Vein endothelial cell (primary cell): ENCODE measurements around the gene CUEDC1. TPM values are rescaled to one million over a fixed set of nuclear protein-coding genes. Genes with fewer than 3 reads are reported as not detected.

ENCODE experiments used
- small RNA-seq: library from RNA; depleted of rRNA; stranded (forward); fragments of <200 nt; gene quantifications from one replicate; pipeline ENCODE3, GENCODE V24; 2012
- total RNA-seq: library from RNA; depleted of rRNA; stranded (reverse); fragments of >200 nt; gene quantifications from 2 replicates; pipeline ENCODE4 v1.2.3, GENCODE V29; 2012

Gene CUEDC1, protein sequence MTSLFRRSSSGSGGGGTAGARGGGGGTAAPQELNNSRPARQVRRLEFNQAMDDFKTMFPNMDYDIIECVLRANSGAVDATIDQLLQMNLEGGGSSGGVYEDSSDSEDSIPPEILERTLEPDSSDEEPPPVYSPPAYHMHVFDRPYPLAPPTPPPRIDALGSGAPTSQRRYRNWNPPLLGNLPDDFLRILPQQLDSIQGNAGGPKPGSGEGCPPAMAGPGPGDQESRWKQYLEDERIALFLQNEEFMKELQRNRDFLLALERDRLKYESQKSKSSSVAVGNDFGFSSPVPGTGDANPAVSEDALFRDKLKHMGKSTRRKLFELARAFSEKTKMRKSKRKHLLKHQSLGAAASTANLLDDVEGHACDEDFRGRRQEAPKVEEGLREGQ
- 12.5 and 17.6 TPM in 2 replicates for total RNA-seq

DNA sequence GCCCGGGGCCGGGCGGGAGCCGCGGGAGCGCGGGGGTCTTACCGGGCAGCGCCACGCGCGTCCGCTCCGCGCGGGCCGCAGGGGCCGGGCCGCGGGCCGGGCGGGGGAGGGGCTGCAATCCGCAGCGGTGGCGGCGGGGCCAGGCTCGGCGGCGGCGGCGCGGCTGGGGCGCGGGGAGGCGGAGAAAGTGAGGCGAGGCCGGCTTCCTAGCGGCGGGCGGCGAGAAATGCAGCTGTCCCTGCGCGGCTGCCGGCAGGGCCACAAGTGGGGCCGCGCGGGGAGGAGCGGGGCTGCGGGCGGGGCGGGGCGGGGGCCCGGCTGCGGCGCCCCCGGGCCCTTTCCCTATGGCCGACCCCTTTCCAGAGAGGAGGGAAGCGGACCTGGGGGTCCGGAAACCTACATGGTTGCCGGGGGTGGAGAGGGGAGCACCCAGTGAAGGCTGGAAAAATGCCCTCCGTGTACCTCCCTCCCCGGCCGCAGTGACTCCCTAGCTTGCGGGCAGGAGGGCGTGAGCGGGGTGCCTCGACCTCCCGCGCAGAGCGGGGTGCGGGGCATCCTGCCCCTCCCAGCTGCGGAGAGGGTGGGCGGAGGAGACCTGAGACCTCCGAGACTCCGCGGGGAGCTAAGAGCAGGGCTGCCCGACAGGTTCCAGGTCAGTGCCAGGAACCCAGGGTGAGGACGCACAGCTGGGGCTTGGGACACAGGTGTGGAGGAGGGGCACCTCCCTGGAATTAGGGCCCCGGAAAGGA, at the start of gene CUEDC1:
Gene CUEDC1 (minus strand): TSS at position 230 of the 749 bp plus-strand sequence. CDS start 69,848 bp downstream, outside the sequence.

DNA sequence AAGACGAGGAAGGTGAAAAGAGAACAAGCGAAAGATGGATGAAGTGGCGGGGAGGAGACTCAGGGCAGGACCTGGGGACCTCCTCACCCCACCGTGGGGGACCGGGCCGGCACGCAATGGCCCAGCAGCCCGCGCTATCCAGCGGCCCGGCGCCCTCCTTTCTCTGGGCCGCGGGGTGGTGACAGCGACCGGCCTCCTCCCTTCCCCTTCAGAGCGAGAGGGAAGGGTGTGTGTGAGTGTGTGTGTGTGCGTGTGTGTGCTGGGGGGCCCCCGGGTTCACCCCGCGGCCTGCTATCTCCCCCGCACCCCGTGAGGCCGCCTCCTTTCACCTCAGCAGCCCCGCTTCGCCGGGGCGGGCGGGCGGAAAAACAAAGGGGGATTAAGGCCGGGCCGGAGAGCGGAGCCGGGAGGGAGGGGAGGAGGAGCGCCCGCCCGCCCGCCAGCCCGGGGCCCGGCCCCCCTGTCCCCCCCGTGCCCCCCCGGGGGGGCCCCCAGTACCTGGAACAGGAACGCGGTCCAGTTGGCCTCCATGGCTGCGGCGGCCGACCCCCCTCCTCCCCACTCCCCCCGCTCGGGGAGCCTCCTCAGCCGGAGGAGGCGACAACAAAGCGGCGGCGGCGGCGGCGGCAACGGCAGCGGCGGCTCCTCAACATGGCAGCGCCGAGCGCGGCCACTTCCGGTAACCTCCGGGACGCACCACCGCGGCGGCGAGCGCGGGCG, 32.5 kb upstream of the CUEDC1 start, which contains the start of gene VEZF1:
Gene VEZF1 (minus strand): TSS at position 674 of the 720 bp plus-strand sequence. CDS start 143 bp downstream, at position 531.

DNA sequence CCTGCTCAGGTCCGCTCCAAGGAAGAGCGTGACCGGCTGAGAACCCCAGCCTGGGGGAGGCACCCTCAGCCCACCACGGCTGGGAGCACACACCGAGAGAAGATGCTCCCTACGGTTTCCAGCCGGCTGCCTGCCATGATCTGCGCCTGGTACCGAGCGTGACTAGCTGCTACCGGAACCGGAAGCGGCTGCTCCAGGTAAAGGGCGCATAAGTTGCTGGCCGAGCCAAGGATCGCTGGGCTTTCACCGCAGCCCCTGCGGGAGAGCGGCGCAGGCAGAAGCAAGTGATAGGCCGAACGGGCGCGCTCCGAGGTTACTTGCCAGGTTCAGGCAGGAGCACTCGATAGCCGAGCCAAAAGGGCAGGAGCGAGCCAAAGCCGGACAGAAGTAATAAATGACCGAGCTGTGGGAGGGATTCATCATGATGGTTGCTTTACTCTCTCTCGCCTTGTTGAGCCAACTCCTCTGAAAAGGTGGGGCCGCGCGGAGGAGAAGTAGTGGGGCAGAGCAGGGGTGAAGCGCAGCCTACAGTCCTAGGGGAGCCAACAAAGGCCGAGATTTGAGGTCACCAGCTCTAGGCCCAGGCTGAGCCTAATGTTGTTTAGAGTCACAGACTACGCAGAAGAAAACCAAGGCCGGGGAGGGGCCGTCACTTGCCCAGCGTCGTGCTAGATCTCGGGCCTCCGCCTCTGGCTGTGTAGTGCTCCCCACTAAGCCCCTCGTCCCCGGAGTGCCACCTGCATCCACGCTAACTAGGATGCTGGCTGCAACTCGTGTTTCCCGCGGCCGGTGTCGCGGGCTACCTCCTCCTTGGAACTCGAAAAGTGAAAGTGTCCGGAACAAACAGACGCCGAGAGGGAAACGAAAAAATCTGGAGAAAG, 105.1 kb downstream of the CUEDC1 start, which contains the start of gene MRPS23:
Gene MRPS23 (minus strand): TSS at position 171 of the 881 bp plus-strand sequence. CDS start 34 bp downstream, at position 137.

Small RNA genes lying within 50 kb of the gene (small RNA-seq; reads per million reads assigned to genes)
- not detected for gene AC015813.4

Other genes starting within 250 kb of the CUEDC1 start
- gene CCDC182, start 210.1 kb downstream of the CUEDC1 start, total RNA-seq: not detected in 2 replicates
- gene MRPS23, start 105.4 kb downstream of the CUEDC1 start, total RNA-seq: 22.5 and 23.5 TPM in 2 replicates
- gene VEZF1, start 32.8 kb upstream of the CUEDC1 start, total RNA-seq: 52.0 and 60.4 TPM in 2 replicates
- 267 and 354 TPM in 2 replicates for gene SRSF1, start 51.8 kb upstream of the CUEDC1 start, total RNA-seq
- 6.9 and 8.2 TPM in 2 replicates for gene DYNLL2, start 128.0 kb upstream of the CUEDC1 start, total RNA-seq
- gene OR4D1, start 193.0 kb upstream of the CUEDC1 start, total RNA-seq: not detected in 2 replicates
- gene OR4D2, start 211.6 kb upstream of the CUEDC1 start, total RNA-seq: not detected in 2 replicates
- not detected in 2 replicates for gene EPX, start 237.3 kb upstream of the CUEDC1 start, total RNA-seq